ENCODE data around the gene RNF215.
"Not testable (repeated sequence)": the region's sequence is repeated elsewhere in the genome, so short reads cannot be mapped to it uniquely, and the experiment has no call there.

Gene RNF215

DNA sequence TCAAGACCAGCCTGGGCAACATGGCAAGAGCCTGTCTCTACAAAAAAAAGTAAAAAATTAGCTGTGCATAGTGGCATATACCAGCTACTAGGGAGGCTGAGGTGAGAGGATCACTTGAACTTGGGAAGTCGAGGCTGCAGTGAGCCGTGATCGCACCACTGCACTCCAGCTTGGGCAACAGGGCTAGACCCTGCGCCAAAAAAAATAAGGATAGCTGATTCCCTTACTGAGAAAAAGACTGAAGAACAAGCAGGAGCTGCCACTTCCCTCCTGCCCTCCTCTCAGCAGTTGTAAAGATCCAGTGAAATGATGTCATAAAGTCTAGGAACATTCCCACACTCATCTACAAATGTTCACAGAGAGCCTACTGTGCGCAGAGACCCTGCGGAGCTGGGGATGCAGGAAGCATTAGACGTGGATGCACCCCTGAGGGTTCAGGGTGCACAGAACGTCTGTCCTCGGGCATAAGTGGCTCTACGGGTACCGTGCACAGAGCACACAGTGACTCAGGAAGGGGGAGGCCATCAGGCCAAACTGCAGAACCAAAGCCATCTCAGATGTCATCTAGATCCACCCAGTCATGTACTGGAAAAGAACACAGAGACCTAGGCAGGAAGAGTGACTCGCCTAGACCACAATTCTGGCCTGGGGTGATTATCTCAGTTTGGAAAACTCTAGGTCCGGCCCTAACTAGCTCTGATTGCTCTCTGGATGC, 21.3 kb upstream of the RNF215 start:
- Mint-ChIP-seq H3K4me1 (peaks cover 19% of the 10 kb centered on the region), H3K36me3 (ENCODE audit: low read depth) (peaks cover 34% of the 10 kb centered on the region), H3K9me3 (no peaks in the 10 kb centered on the region), H3K27ac (no peak overlapping the region), H3K27me3 (no peaks in the 10 kb centered on the region), H3K4me3 (no peak overlapping the region)
- DNase-seq: no peak
- peak; percentile 81 for ATAC-seq

DNA sequence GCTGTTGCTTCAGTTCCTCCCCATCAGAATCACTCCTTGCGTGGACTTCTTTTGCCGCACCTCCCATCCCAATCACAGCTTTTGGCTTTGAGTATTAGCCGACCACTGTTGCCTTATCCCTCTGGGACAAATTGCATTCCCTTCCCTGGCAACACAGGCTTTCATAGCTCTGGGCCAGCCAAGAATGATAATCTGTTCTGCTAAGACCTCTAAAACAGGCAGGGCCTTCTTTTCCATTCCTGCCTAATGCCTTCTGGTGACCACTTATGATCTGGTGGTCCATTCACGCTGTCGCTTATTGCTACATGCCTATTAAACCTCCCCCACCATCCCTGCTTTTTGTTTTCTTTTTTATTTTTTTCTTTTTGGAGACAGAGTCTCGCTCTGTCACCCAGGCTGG, 19.2 kb upstream of the RNF215 start:
- H3K9me3 Mint-ChIP-seq: no peaks in the 10 kb centered on the region
- peaks cover 20% of the 10 kb centered on the region for H3K36me3 Mint-ChIP-seq (ENCODE audit: low read depth)
- H3K4me1 Mint-ChIP-seq: peaks cover 14% of the 10 kb centered on the region

DNA sequence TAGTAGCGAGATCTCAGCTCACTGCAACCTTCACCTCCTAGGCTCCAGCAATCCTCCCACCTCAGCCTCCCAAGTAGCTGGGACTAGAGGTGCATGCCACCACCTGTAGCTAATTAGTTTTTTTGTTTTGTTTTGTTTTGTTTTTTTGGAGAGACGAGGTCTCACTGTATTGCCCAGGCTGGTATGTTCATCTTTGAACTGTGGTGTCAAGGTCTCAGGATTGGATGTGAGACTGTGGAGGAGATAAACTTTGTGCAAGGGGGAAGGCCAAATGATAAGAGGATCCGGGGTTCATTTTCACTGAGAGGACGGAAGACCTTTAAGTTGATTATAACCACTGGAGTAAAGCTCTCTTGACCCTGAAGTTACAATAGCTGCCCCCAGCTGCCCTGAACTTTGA, 18.5 kb upstream of the RNF215 start:
- H3K4me3 Mint-ChIP-seq: no peak overlapping the region

More for the DNA sequence above, 19.2 kb upstream of the RNF215 start:
- DNase-seq (no peak), ATAC-seq (no peak)
- Mint-ChIP-seq H3K4me3 (no peak overlapping the region), H3K27ac (no peak overlapping the region), H3K27me3 (no peaks in the 10 kb centered on the region)

GRCh38 chr22:30404307-30404706, 17.1 kb upstream of the RNF215 start:
- peaks cover 16% of the 10 kb centered on the region for H3K4me1 Mint-ChIP-seq
- H3K27me3 Mint-ChIP-seq: no peaks in the 10 kb centered on the region
- peaks cover 11% of the 10 kb centered on the region for H3K36me3 Mint-ChIP-seq (ENCODE audit: low read depth)
- no peaks in the 10 kb centered on the region for H3K9me3 Mint-ChIP-seq
- no peak overlapping the region for H3K4me3 Mint-ChIP-seq
- DNase-seq: no peak
- H3K27ac Mint-ChIP-seq: no peak overlapping the region
- no peak for ATAC-seq

More for the DNA sequence above, 18.5 kb upstream of the RNF215 start:
- DNase-seq: no peak
- Mint-ChIP-seq H3K4me1 (peaks cover 14% of the 10 kb centered on the region), H3K27ac (no peak overlapping the region), H3K9me3 (no peaks in the 10 kb centered on the region), H3K36me3 (ENCODE audit: low read depth) (peaks cover 14% of the 10 kb centered on the region), H3K27me3 (no peaks in the 10 kb centered on the region)
- ATAC-seq: no peak

- H3K9me3 Mint-ChIP-seq; H3K36me3 Mint-ChIP-seq (ENCODE audit: low read depth); ATAC-seq; H3K27ac Mint-ChIP-seq; H3K27me3 Mint-ChIP-seq; DNase-seq; H3K4me3 Mint-ChIP-seq: not testable (repeated sequence)
- H3K4me1 Mint-ChIP-seq: peaks cover 20% of the 10 kb centered on the region
Observed at GRCh38 chr22:30402766-30403104, 15.5 kb upstream of the RNF215 start.

- ATAC-seq: no peak
- H3K4me3 Mint-ChIP-seq: no peak overlapping the region
- no peaks in the 10 kb centered on the region for H3K27me3 Mint-ChIP-seq
- DNase-seq: no peak
- H3K27ac Mint-ChIP-seq: no peak overlapping the region
- H3K4me1 Mint-ChIP-seq: peaks cover 23% of the 10 kb centered on the region
- no peaks in the 10 kb centered on the region for H3K9me3 Mint-ChIP-seq
- peaks cover 7% of the 10 kb centered on the region for H3K36me3 Mint-ChIP-seq (ENCODE audit: low read depth)
Observed at GRCh38 chr22:30402028-30402765, 15.0 kb upstream of the RNF215 start.

GRCh38 chr22:30401024-30401423, 13.8 kb upstream of the RNF215 start:
- peaks cover 30% of the 10 kb centered on the region for H3K4me1 Mint-ChIP-seq
- not testable (repeated sequence) for DNase-seq; H3K36me3 Mint-ChIP-seq (ENCODE audit: low read depth); H3K27ac Mint-ChIP-seq; H3K27me3 Mint-ChIP-seq; ATAC-seq; H3K4me3 Mint-ChIP-seq; H3K9me3 Mint-ChIP-seq

DNA sequence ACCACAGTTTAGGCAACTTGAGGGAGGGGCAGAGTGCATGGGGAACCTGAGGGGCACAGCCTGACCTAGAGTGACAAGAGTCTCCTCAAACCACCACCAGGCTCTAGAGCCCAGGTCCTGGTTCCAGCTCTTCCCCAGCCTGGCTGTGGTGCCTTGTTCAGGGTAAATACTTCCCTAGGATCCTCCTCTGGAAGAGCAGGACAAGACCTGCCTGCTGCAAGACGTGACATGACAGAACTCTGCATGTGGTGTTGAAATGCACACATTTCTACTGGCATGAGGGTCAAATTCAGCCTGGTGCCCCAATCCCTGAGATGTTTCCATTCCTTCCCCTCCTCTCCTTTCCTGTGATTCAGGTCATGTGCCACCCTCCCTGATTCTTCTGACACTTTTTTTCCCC, 12.9 kb upstream of the RNF215 start:
- Mint-ChIP-seq H3K36me3 (ENCODE audit: low read depth) (peaks cover 3% of the 10 kb centered on the region), H3K27ac (no peak overlapping the region), H3K9me3 (no peaks in the 10 kb centered on the region), H3K4me3 (no peak overlapping the region), H3K4me1 (peaks cover 35% of the 10 kb centered on the region), H3K27me3 (no peaks in the 10 kb centered on the region)
- no peak for ATAC-seq
- no peak for DNase-seq

GRCh38 chr22:30399718-30400117, 12.5 kb upstream of the RNF215 start:
- no peak overlapping the region for H3K27ac Mint-ChIP-seq
- ATAC-seq: no peak
- no peak for DNase-seq
- H3K9me3 Mint-ChIP-seq: no peaks in the 10 kb centered on the region
- H3K4me3 Mint-ChIP-seq: no peak overlapping the region
- no peaks in the 10 kb centered on the region for H3K27me3 Mint-ChIP-seq
- peaks cover 35% of the 10 kb centered on the region for H3K4me1 Mint-ChIP-seq
- peaks cover 3% of the 10 kb centered on the region for H3K36me3 Mint-ChIP-seq (ENCODE audit: low read depth)

DNA sequence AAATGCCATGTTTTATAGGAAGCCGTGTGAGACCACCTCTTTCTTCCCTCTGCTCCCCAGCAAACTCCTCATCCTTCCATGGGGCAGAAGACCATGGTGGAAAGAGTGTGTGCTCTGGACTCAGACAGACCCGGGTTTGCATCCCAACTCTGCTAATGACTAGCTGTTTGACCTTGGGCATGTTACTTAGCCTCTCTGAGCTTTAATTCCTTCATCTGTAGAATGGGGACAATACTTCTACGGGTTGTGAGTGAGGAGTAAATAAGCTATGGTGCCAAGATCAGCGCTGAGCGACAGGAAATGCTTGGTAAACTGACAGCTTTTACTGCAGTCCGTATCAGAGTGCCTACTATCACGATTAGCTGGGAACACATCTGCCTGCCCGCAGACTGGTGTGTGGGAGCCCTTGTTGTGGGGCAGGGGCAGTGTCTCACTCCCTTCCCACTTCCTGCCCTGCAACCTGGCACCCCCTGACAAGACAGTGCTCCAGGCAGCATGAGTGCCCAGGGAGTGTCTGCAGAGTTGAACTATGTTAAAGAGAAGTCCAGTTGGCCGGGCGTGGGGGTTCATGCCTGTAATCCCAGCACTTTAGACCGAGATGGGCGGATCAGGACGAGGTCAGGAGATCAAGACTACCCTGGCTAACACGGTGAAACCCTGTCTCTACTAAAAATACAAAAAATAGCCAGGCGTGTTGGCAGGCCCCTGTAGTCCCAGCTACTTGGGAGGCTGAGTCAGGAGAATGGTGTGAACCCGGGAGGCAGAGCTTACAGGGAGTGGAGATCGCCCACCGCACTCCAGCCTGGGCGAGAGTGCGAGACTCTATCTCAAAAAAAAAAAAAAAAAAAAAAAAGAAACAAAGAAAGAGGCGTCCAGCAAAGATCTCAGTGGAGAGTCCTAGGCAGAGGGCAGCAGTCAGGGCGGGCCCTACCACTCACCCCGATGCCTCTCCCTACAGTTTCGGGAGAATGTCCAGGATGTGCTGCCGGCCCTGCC, 11.8 kb upstream of the RNF215 start:
- Mint-ChIP-seq H3K36me3 (ENCODE audit: low read depth) (peaks cover 3% of the 10 kb centered on the region), H3K4me1 (peaks cover 35% of the 10 kb centered on the region), H3K27me3 (no peaks in the 10 kb centered on the region), H3K9me3 (no peaks in the 10 kb centered on the region), H3K4me3 (peak overlapping the region; percentile 84), H3K27ac (peak overlapping the region; percentile 56)
- DNase-seq (no peak), ATAC-seq (peak; percentile 25)

DNA sequence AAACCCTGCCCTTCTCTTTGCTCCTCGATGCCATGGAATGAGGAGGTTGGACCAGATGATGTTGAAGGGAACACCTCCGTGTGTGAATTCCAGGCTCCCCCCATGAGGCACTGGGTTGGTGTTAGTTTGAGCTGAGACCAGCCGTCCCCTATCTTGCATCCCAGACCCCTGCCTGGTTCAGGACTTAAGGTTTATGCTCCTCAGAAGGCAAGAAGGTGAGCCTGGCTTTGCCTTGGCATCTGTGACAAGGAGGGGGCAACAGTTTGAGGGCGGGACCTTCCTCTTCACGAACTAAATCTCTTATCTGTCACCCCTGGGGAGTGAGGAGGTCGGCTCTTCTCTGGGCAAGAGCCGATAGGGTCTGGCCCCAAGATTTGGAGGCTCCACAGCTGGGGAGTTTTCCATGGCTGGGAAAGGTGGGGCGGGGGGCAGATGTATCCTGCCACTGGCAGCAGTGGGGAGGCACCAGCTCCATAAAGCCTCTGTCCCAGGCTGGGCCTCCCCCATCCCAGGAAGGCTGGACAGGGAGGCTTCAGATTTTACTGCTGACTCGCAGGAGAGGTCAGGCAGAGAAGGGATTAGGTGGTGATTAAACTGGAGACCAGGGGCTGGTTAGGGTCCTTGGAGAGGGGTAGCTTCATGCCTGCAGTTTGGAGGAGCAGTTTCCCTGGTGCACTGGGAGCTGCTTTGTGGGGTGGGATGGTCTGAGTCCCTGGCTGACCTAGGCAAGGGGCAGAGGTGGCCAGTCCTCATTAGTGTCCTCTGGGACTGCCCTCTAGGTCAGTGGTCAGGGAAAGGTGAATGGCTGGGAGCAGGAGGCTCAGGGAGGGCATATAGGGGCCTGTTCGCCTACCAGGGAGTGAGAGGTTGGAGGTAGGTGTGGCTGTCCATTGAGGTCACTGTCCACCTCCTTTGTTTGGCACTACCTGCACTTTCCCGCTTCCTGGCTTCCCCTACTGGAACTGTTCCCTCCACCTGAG, 10.7 kb upstream of the RNF215 start:
- Mint-ChIP-seq H3K9me3 (no peaks in the 10 kb centered on the region), H3K27ac (peak overlapping the region; percentile 35), H3K4me1 (peaks cover 40% of the 10 kb centered on the region), H3K27me3 (no peaks in the 10 kb centered on the region), H3K36me3 (ENCODE audit: low read depth) (peaks cover 2% of the 10 kb centered on the region), H3K4me3 (peak overlapping the region; percentile 84)
- ATAC-seq: no peak
- no peak for DNase-seq

DNA sequence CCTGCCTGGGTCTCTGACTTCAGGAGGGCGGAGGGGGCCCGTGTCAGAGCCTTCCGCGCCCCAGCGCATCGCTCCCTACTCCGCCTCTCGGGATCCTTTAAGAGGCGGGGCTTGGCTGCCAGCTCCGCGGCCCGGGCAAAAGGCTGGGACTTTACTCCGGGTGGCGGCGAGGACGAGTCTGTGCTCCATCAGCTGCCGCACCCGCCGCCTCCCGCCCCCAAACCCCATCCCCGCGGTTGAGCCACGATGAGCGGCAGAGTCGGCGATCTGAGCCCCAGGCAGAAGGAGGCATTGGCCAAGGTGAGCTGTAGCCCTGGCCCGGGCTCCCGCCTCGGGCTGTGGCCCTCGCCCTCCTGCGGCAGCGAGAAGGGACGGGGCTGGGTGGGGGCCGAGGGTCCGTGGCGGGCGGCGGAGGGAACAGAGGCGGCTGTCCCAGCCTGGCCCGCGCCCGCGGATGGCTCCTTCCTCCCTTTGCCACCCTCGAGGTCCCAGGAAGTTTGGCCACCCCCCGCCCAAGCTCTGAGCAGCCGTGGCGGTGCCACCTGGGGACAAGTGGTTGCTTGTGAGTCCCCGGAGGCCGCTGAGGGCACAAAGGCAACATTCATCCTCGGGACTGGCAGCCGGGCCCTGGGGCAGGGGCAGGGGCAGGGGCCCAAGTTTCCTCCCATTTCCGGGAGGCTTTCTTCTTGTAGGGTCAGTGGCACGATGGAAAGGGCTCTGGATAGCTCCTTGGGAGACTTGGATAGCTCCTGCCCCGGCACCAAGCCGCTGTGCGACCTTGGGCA, 9.9 kb upstream of the RNF215 start, which contains the start of gene SEC14L2:
SEC14L2 (plus strand) TSS at position 148 of the 785 bp plus-strand sequence; CDS start at position 247, 99 bp downstream.
- H3K4me1 Mint-ChIP-seq: peaks cover 47% of the 10 kb centered on the region
- H3K27ac Mint-ChIP-seq: peak within 1 kb of the TSS; percentile 49
- H3K9me3 Mint-ChIP-seq: no peaks in the 10 kb centered on the region
- H3K36me3 Mint-ChIP-seq (ENCODE audit: low read depth): peaks cover 1% of the 10 kb centered on the region
- no peaks in the 10 kb centered on the region for H3K27me3 Mint-ChIP-seq
- DNase-seq: peak; percentile 74
- H3K4me3 Mint-ChIP-seq: peak within 1 kb of the TSS; percentile 84
- peak; percentile 88 for ATAC-seq

- Mint-ChIP-seq H3K4me1 (peaks cover 62% of the 10 kb centered on the region), H3K36me3 (ENCODE audit: low read depth) (peaks cover 1% of the 10 kb centered on the region), H3K4me3 (no peak overlapping the region), H3K9me3 (no peaks in the 10 kb centered on the region), H3K27ac (peak overlapping the region; percentile 69), H3K27me3 (no peaks in the 10 kb centered on the region)
- ATAC-seq: no peak
- no peak for DNase-seq
Observed at GRCh38 chr22:30393885-30394284, 6.7 kb upstream of the RNF215 start.

All from activated naive CD8-positive, alpha-beta T cell treated with anti-CD3 and anti-CD28 coated beads, Interleukin-2, amount 50 U/mL, for 24 hours (primary cell).